HG02678 (cell line): Measurements from ENCODE around the gene HYAL1.

Source experiments
- ATAC-seq: cut with Tn5 transposase; IDR thresholded peaks from one replicate; pipeline ENCODE4 v1.9.1; 2021; ENCODE audit warnings: mild to moderate bottlenecking, moderate library complexity; ENCODE audit not compliant: unreplicated experiment

The HYAL1 gene

DNA sequence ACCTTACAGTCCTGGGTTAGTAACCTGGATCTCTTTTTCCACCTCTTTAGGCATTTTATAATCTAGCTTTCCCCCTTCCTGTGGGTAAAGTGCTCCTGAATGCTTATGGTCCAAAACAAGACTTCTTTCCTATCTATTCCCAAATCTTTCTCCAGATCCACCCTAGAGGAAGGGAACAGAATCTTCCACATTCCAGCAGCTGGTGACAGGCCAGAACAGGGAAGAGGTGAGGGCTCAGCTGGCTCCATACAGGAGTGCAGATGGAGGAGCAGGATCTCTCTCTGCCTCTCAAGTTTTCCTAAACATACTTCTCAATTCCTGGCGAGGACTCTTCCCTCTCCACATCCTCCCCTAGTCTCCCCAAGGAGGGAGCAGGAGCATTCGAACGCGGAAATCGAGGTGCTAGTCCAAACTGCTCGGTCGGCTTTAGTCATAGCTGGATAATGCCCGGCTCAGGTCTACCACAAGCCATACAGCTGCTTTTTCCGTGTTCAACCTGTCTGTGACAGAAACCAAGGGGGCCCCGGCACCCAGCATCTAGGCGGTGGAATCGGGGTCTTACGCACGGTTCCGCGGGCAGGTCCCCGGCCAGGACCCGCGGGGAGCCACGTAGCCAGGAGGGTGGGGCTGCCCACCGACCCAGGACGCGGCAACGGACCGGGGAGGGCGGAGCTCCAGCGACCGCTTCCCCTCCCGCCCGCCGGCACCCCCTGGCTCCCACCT lies 33.2 kb upstream of the HYAL1 start:
- ATAC-seq, result peak; percentile 30

DNA sequence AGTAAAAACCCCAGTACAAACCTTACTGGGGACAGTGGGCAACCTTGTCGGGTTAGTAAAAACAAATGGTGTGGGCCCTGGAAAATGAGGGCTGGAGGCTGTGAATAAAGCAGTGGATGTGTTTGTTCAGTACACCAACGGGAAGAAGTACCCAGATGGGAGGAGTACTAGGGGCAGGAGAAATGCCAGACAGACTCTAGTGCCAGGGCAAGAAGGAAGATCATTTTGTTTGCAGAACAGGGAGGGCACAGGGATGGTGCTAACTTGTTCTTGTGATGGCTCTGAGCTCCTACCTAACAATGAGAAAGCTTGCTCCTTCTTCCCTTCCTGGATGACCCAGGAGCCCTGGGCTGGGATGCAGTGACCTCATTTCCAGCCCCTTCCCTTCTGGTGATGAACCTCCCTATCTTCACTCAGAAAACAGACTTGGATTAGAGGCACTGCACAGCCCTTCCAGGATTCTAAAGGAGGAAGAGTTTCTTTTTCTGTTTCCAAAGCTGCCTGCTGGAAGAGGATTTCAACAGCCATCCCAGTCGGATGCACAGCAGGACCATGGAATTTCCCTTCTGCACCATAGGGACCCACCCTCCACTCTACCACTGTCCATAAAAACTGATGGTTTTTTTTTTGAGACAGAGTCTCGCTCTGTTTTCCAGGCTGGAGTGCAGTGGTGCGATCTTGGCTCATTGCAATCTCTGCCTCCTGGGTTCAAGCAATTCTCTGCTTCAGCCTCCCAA lies 31.1 kb upstream of the HYAL1 start:
- ATAC-seq, result no peak

DNA sequence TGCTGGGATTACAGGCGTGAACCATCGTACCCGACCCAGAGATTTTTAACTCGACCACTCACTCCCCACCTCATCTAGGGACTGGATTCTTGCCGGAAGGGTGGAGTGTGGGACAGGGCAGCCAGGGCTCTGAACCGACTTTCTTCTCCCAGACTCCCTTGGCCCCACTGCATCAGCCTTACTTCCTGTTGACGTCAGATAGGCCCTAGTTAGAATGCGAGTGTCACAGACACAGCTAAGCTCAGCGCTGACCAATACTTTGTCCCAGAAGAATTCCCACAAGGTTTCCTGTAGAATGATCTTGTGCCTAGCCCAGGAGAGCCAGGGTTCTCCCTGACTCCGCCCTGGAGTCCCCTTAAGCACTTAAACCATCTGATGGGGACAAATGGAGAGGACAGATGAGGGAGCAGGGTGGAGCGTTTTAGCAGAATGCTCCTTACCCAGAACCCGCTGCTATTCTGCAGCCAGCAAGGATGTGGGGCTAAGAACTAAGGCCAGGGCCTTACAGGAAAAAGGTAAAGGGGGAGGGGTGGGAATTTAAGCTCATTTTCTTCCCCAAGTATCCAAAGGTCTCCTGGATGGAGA lies 30.5 kb upstream of the HYAL1 start:
- no peak for ATAC-seq

DNA sequence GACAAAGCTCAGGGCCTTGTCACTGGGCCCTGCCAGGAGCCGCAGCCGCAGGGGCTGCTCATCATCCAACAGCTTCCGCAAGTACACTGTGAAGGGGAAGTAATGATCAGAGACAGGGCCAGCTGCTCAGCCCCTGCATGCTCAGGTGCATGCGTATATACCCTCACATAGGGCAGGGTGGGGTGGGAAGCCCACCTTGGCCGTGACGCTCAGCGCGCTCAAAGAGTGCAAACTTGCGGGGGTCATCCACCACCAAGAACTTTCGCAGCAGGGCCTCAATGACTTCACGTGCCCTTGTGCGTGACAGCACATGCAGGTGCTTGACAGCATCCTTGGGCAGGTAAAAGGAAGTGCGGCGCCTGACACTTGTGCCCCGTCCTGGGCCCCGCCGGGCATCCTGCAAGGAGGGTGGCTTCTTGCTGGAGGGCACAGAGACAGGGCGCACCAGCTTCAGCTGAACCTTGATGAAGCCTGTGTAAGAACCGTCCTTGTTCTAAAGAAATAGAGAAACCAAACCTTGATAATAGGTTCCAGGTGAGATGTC lies 28.1 kb upstream of the HYAL1 start:
- no peak for ATAC-seq

DNA sequence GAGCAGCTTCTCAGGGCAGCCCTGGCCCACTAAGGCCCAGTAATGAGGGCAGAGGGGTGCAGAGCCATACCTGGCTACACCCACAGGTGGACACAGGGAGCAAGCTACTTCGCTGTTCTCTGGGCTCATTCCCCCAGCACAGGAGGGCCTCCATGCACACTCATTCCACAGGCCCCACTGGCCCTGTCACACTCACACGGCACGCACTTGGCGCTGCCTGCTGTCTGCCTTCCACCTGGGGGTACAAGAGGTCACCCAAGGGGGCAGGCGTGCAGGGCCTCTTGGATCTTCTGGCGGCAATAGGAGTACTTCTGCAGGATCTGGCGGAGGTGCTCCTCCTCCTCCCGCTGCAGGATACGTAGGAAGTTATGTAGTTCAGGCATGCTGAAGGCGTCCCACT lies 27.0 kb upstream of the HYAL1 start:
- no peak for ATAC-seq

DNA sequence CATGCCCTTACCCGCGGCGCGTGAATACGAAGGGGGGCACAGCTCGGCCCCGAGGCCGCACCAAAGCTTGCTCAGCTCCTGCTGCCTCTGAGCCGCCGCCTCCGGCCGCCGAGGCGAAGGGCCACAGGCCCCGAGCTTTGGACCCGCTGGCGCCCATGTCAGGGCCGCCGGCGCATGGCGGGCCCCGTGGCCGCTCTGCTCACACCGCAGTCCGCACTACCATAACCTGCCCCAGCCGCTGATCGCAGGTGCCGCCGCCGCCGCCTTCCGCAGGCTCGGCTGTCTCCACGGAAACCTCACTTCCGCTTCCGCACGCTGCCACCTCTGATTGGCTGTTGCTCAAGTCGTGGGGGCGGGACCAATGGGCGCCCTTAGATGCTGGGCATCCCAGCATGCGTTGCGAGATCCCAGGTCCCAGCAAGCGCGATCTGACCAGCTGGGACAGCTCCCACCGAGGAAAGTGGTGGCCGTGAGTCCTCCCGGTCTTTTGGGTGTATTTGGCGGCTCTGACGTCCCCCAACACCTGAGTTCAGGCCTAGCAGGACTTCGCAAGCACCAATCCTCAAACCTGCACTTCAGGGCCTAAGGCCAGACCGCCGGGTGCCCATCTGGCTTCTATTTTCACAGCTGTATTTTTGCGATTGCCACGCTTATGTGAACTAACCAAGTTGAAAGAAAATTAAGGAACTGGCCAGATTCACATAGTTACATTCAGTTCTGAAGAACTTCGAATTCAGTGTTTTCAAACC lies 24.7 kb upstream of the HYAL1 start, which contains the start of gene TUSC2:
Gene TUSC2, minus strand, starts transcription at position 281 of the 749 bp plus-strand sequence. Its CDS starts 124 bp downstream, at position 157.
- peak; percentile 94 for ATAC-seq

DNA sequence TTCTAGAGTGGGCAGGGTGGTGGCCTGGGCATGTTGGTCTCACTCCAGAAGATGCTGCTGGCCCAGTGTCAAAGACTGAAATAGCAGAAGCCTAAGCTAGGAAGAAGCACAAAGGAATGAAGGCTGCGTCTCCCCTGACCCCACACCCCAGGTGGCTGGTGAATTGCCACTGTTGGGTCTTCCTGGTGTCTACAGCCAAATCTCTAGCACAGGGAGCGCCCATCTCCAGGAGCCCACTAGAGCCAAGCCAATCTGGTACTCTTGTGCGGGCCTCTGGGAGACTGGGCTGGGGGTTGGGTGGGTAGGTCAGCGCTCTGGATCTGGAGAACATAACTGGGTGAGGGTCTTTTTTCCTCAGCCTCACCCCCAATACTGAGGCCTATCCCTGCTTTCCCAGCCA lies 23.8 kb upstream of the HYAL1 start:
- ATAC-seq, result no peak

DNA sequence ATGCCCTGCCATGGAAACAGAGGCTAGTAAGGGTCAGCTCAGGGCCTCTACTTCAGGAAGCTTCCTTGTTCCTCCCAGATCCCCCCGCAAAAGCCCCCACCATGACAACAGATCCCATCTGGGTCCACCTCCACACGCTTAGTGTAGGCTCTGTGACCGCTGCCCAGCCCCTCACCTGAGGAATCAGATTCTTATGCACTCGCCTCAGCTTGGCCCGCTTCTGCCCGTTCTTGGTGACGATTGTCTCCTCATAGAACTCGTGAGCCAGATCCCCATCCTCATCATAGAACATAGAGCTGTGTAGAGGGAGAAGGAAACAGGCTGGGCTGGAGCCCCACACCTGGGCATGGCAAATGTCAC lies 22.8 kb upstream of the HYAL1 start:
- ATAC-seq, result no peak

DNA sequence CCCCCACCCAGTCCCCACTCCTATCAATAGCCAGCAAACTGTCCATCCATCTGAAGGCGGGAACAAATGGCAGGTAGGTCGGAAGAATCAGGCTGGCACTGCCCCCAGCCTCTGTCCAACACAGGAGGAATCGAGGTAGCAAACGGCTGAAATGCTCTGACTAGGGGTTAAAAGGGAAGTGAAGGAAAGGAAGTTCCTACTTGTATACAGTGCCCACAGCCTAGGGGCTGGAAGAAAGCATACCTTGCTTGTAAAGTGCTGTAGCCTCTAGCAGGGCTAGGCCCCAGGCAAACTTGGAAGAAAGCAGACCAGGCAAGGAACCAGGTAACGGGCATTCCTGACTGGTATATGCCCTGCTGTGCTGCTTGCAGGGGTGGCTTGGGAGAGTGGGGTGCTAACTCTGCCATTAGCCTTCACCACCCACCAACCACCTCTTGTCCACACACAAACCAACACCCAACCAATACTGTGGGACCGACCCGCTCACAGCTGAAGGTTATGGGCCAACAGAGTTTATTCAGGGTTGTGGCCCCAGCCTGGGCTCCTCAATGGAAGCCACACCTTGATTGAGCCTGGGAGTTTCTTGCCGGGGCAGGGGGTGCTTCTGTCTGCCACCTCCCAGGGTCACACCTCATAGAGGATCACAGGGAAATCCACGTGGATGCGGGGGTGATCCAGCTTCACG lies 22.3 kb upstream of the HYAL1 start:
- no peak for ATAC-seq

DNA sequence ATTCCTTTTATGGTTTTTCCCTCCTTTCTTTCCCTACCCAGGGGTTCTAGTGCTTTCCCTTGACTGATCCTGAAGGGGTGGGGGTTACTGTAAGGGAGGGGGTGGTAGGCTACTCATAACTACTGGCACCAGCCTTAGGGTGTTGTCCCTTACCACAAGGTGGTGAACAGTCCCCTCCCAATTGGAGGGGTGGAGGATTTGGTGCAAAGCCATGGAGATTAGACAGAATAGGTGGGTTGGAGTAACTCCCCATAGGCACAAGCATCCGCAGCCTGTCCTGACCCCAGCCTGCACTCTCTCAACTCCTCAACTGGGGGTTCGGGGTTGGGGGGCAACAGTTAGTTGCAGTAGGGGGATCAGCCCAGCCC lies 21.7 kb upstream of the HYAL1 start:
- no peak for ATAC-seq

DNA sequence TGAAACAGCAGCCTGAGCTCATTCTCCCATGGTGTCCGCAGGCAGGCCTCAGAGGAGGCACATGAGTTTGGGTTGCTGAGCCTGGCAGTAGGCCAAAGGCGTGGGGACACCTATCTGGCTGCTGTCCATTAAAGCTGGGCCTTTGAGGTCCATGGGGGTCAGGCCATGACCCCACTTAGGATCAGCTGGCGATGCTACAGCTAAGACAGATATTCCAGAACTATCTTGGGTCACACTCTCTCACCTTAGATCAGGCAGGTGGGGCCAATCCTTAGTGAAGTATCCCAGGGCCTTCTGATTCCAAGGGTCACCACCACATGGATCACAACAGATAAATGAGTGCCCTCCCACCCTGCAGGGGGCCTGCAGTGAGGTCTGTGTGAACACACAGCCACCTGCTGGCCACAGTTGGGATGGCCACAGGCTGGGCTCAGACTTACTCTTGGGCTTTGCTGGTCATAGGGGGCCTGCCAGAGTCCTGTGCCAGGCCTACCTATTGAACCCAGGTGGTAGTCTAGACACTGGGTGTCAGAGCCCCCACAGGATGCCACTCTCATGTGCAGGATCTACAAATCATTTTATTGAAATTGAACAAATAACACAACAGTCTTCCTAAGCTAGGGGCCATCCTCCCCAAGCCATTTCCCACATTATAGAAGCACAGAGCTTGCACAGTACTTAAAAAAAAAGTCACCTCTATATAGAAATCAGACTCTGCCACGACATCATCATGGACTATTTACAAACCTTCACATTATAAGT lies 21.2 kb upstream of the HYAL1 start:
- ATAC-seq, result no peak

DNA sequence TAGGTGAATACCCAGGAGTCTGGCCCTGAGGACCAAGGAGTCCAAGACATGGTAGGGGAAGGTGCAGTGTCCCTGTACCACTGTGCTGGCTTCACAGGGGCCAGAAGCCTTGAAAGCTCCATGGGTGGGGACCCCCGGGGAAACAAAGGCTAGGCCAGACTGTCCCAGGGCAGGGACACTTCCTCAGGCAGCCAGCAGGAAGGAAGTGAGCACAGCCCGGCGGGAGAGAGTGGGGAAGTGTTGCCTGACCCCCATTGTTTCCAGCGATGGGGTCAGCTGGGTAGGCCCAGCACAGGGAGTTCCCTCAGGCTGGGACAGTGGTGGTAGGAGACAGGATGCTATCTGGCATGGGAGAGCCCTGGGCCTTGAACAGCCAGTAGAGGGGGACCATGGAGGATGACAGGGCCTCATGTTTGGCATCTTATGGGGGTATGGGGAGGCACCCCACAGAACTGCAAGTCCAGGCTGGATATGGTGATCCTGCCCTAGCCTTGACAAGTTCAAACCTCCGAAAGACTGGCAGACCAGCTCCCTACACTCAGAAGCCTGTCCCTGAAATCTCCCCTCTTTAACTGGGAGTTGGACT lies 20.3 kb upstream of the HYAL1 start:
- no peak for ATAC-seq

DNA sequence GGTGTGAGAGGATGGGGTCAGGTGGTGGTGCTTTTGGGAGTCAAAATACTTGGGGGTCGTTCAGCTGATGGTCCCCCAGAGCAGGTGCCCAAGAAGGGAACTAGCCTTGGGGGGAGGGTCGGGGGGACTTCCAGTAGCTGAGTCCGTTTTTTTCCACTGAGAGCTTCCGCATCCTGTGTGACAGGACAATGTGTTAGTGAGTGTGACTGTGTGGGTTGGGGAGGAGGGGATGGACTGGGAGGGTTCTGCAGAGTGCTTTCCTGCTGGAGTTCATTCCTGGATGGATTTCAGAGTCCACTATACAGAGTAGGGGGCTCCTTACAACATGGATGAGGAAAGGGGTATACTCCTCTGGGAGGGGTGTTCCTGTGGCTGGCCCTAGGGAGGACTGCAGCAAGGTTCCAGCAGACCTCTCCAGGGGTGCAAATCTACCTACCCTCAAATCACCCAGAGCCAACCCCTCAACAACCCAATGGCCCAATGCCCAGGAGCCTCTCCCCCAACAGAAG lies 19.8 kb upstream of the HYAL1 start:
- ATAC-seq, result no peak

DNA sequence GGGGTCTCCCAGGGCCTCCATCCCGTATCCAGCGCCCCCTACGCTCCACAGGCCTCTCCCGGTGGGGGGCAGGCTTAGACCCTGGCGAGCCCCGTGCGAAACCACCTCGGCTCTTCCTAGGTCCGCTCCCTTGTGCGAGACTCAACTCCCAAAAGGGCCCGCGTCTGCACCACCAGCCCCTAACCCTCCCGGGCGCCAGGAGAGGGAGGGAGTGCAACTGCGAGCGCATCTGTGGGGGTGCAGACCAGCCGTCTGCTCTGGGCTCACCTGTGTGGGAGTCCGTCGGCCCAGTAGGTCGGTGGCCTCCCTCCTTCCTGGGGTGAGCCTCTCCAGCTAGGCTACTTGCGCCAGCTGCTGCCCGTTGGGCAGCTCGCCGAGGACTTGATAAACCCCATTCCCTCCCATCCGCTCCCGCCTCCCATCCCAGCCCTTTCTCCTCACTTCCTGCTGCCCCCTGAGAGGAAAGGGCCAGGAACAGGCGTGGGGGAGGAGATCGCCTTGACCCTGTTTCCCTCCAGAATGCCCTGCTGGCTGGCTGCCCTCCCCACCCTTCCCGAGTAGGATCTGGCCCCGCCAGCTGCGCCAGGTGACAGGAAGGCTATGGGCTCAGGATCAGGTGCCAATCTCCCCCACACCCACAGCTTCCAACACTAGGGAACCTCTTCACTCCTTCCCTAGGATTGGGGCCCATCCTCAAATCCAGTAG lies 19.2 kb upstream of the HYAL1 start, which contains the start of gene HYAL2:
Gene HYAL2, minus strand, starts transcription at position 360 of the 706 bp plus-strand sequence. CDS start 2,256 bp downstream, outside the sequence.
- no peak for ATAC-seq

DNA sequence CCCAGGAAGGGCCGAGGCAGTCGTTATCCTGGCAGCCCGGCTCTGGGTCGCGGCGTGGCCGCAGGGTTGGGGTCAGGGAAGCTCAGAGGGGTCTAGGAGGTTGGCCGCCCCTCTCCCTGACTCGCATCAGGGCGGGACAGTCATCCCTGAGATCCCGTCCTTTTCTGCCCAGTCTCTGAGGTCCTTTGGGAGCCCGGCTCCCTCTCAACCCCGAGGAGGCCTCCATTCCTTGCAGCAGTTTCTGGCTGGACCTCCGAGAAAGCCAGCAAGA lies 18.7 kb upstream of the HYAL1 start:
- ATAC-seq, result no peak

DNA sequence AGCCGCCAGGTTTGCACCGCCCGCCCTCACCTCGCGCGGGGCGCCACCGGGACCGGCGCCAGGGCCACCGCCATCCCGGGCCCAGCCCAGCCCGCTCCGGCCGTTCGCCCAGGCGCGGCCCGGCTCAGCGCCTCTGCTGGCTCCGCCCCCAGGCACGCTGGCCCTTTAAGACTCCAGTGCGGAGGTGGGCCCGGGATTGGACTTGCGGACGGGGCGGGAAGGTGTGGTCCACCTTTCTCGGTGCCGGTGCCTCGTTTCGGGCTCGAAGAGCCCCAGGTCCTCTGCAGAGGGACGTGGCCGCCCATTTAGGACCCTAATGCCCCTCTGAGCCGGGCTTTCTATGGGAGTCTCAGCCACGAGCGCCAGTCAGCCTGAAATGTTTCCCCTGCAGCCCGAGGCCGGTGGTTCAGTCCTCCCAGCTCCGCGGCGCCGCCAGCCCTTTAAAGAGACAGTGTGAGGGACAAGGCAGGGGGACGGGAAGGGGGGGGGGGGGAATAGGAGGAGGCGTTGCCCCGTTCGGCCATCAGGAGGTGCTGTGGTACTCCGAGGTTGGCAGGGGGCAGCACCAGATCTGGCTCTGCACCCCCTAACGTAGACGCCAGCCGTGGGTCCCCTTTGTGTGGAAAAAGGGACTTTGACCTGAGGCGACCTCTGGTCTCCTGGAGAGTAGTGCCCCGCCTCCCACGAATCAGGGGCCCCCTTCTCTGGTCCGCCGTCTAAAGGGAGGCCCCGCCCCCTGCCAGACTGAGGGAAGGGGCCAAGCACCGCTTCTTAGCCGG lies 18.2 kb upstream of the HYAL1 start:
- ATAC-seq, result peak; percentile 83

DNA sequence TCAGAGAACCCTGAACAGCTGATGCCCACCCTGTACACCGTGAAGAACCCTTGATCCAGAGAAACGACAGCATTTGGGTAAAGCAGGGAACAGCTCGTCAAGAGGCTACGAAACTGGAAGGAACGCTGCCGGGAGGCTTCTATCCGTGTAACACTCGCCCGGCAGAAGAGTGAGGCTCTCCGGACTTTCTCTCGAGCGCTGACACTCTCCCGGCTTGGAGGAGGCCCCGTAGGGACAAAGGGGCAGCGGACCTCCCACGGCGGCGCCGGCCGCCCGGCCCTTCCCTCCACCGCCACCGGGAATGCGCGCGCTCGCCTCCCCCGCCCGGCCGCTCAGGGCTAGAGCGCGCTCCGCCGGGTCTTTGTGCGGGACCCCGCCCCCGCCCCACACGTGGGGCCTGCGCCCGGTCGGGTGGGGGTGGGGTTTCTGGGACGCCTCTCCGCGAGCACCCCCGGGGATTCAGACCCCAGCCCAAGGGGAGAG lies 17.5 kb upstream of the HYAL1 start:
- ATAC-seq, result peak; percentile 59
